ENCODE data around the gene HOXD11.

HOXD11 gene

DNA sequence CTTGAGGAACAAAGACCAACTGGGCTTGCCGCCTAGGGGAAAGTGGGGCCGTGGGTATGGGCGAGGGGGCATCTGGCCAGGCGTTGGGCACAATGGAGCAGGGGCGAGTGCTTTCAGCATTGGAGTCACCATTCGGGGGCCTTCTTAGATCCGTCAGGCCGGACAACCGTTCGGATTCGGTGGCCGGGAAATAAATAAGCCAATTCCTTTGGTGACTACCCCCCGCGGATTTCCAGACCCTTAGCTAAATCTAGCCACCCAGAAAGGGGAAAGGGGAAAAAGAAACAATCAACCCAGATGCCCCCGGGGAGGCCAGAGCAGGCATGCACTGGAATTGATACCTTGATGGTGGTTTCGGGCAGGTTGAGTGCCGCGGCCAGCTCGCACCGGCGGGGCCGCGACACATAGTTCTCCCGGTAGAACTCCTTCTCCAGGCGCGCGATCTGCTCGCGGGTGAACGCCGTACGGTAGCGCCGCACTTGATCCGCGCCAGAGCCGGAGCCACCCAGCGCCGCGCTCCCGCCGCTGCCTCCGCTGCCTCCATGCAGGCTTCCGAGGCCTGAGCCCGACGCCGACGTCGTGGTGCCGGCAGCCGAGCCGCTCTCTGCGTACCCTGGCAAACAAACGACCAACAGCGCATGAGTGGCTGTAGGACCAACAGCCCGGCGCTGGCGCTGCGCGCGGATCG, 25.1 kb upstream of the HOXD11 start:
- no peak for TF ChIP-seq CTCF (IDR thresholded peaks at IDR 0.05; ENCODE audit: low read depth, low read length, missing control alignments)
- no peak overlapping the region for H3K4me3 ChIP-seq (ENCODE audit: low read depth, low read length)
- DNase-seq (ENCODE audit: low read depth) = no peak

GRCh38 chr2:176082525-176082823, 24.6 kb upstream of the HOXD11 start:
- H3K4me3 ChIP-seq (ENCODE audit: low read depth, low read length) = no peak overlapping the region
- no peak for DNase-seq (ENCODE audit: low read depth)
- TF ChIP-seq CTCF (IDR thresholded peaks at IDR 0.05; ENCODE audit: low read depth, low read length, missing control alignments) = no peak

GRCh38 chr2:176082824-176083751, 24.0 kb upstream of the HOXD11 start:
- no peak for DNase-seq (ENCODE audit: low read depth)
- no peak overlapping the region for H3K4me3 ChIP-seq (ENCODE audit: low read depth, low read length)
- no peak for TF ChIP-seq CTCF (IDR thresholded peaks at IDR 0.05; ENCODE audit: low read depth, low read length, missing control alignments)

- no peak for TF ChIP-seq CTCF (IDR thresholded peaks at IDR 0.05; ENCODE audit: low read depth, low read length, missing control alignments)
- no peak for DNase-seq (ENCODE audit: low read depth)
- no peak within 1 kb of the TSS for H3K4me3 ChIP-seq (ENCODE audit: low read depth, low read length)
Observed at GRCh38 chr2:176083796-176084261, 23.3 kb upstream of the HOXD11 start, which contains the start of gene EVX2. TSS of gene EVX2 (minus strand) at chr2:176083962. CDS start at chr2:176083776, 186 bp downstream.

GRCh38 chr2:176084611-176085119, 22.4 kb upstream of the HOXD11 start:
- H3K4me3 ChIP-seq (ENCODE audit: low read depth, low read length) = no peak overlapping the region
- no peak for DNase-seq (ENCODE audit: low read depth)
- TF ChIP-seq CTCF (IDR thresholded peaks at IDR 0.05; ENCODE audit: low read depth, low read length, missing control alignments) = no peak

DNA sequence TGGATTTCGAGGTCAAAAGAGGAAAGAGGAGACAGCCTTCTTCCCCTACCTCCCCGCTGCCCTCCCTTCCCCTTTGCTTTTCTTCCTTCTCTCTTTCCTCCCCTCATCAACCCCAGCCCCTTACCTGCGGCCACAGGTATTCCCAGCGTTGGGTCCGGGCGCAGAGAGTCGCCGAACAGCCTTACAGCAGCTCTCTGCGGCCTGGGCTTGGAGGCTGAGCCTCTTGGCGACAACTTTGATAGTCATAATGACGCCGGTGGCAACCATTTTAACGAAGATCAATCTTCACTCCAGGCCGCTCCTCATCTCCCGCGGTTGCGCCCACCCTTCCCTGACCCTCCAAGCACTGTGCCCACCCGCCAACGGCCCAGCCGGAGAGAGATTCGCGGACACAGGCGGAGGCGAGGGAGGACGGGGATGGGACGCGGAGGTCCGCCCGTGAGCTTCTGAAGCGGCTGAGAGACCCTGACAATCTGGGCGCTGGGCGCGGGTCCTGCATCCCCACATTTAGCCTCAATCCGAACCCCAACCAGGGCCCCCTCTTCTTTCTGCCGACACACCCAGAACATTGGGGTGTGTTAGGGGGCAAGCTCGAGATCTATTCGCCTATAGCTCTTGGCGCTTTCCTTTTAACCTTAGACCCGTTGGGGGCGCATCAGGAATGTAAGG, 21.8 kb upstream of the HOXD11 start:
- TF ChIP-seq CTCF (IDR thresholded peaks at IDR 0.05; ENCODE audit: low read depth, low read length, missing control alignments) = no peak
- no peak for DNase-seq (ENCODE audit: low read depth)
- H3K4me3 ChIP-seq (ENCODE audit: low read depth, low read length) = no peak overlapping the region

All from GM12864 (cell line).